GM12878 (cell line): ENCODE results near the gene ZNF283. TPM values are rescaled to one million over a fixed set of nuclear protein-coding genes. Genes with fewer than 3 reads are reported as not detected.

ENCODE experiments used
- ATAC-seq: fragments of 200-7000 bp; cut with Tn5 transposase; 3 replicates; pipeline ENCODE4 v1.9.1; 2020; ENCODE audit warnings: mild to moderate bottlenecking, moderate library complexity
- BruUV-seq: library from RNA; stranded (reverse); fragments of 400-500 nt; replicated peaks from 2 replicates; lab custom pipeline; 2021; lab: Mats Ljungman, UMichigan
- CTCF ChIA-PET: fragments of 300-600 bp; sonication (Branson Sonifier 250); formaldehyde crosslinking; extraction: SDS; loops from one replicate; lab custom pipeline; 2021; ENCODE audit warnings: inconsistent platforms; lab: Yijun Ruan, JAX
- POLR2A ChIA-PET: fragments of 350-600 bp; formaldehyde crosslinking; extraction: SDS; loops from one replicate; lab custom pipeline; 2021; ENCODE audit warnings: inconsistent platforms; lab: Charles Lee
- RAD21 ChIA-PET: fragments of 300-600 bp; sonication (Branson Sonifier 250); formaldehyde crosslinking; loops from one replicate; lab custom pipeline; 2023; ENCODE audit warnings: antibody characterized with exemption; ENCODE audit not compliant: unreplicated experiment; lab: Charles Lee
- SMC1A ChIA-PET: fragments of 300-600 bp; sonication (Branson Sonifier 250); formaldehyde crosslinking; loops from one replicate; lab custom pipeline; 2023; ENCODE audit not compliant: unreplicated experiment, uncharacterized antibody; lab: Charles Lee
- DNase-seq: peaks from one replicate; pipeline ENCODE4 v3.0.0-alpha.2; 2011; ENCODE audit warnings: low read depth, low spot score
- FAIRE-seq: peaks from 3 replicates; lab custom pipeline; 2011; peaks lifted over from hg19 to GRCh38; lab: Jason Lieb, UNC
- H2AFZ ChIP-seq: 2 replicates; pipeline ENCODE4 v1.6.0; 2011; ENCODE audit warnings: low read depth, low read length, control low read depth; ENCODE audit not compliant: control insufficient read depth
- H3K27ac ChIP-seq: 2 replicates; pipeline ENCODE4 v1.5.1; 2011; ENCODE audit warnings: control low read depth; ENCODE audit not compliant: control insufficient read depth, insufficient read depth
- H3K27me3 ChIP-seq, 2 experiments: replicated peaks in 1 of 2; 2 replicates each; pipeline versions ENCODE4 v1.6.0 to v1.6.1; 2011; ENCODE audit warnings: low read length in 1 of 2; ENCODE audit not compliant: control insufficient read depth in 2 of 2, insufficient read depth in 2 of 2
- H3K36me3 ChIP-seq, 2 experiments: 2 replicates each; pipeline ENCODE4 v1.5.1; 2011; ENCODE audit warnings: low read length in 1 of 2; ENCODE audit not compliant: control insufficient read depth in 2 of 2, insufficient read depth in 2 of 2
- H3K4me1 ChIP-seq: 2 replicates; pipeline ENCODE4 v1.6.1; 2011; ENCODE audit warnings: mild to moderate bottlenecking, low read length, moderate library complexity, mixed read lengths; ENCODE audit not compliant: control insufficient read depth, insufficient read depth
- H3K4me2 ChIP-seq: 2 replicates; pipeline ENCODE4 v1.6.0; 2011; ENCODE audit warnings: control low read depth; ENCODE audit not compliant: control insufficient read depth, insufficient read depth
- H3K4me3 ChIP-seq: fragments of 200-600 bp; sonication (generic); 2 replicates; pipeline ENCODE4 v1.5.1; 2016
- H3K79me2 ChIP-seq: 2 replicates; pipeline ENCODE4 v1.6.0; 2011; ENCODE audit warnings: low read length; ENCODE audit not compliant: control insufficient read depth, insufficient read depth
- H3K9ac ChIP-seq: 2 replicates; pipeline ENCODE4 v1.8.0; 2011; ENCODE audit warnings: low read length, control low read depth, mixed read lengths; ENCODE audit not compliant: control insufficient read depth, insufficient read depth
- H3K9me3 ChIP-seq: replicated peaks from 3 replicates; pipeline ENCODE4 v1.5.1; 2011; ENCODE audit warnings: mild to moderate bottlenecking, low read length; ENCODE audit not compliant: control insufficient read depth, insufficient read depth
- H4K20me1 ChIP-seq: 2 replicates; pipeline ENCODE4 v1.6.0; 2011; ENCODE audit not compliant: control insufficient read depth, insufficient read depth
- CHD1 ChIP-seq: IDR thresholded peaks from 2 replicates; pipeline ENCODE4 v1.6.1; 2012; ENCODE audit warnings: low read depth, low read length, improper control_type of control experiment
- CUX1 ChIP-seq: IDR thresholded peaks from 2 replicates; pipeline ENCODE4 v1.6.1; 2012; ENCODE audit warnings: improper control_type of control experiment, low read depth, low read length; ENCODE audit not compliant: insufficient replicate concordance
- FOXK2 ChIP-seq: fragments of 450-650 bp; IDR thresholded peaks from 2 replicates; pipeline ENCODE4 v1.6.1; 2017; ENCODE audit warnings: mild to moderate bottlenecking, moderate library complexity
- HSF1 ChIP-seq: fragments of 150-350 bp; IDR thresholded peaks from 2 replicates; pipeline ENCODE4 v1.6.1; 2014; ENCODE audit warnings: mild to moderate bottlenecking, low read depth, low read length
- JUNB ChIP-seq: IDR thresholded peaks from 2 replicates; pipeline ENCODE4 v1.6.1; 2016; ENCODE audit warnings: antibody characterized with exemption, mild to moderate bottlenecking
- MYB ChIP-seq: fragments of 150-350 bp; IDR thresholded peaks from 2 replicates; pipeline ENCODE4 v1.6.1; 2014; ENCODE audit warnings: mild to moderate bottlenecking, low read depth, low read length, borderline replicate concordance
- PAX5 ChIP-seq: IDR thresholded peaks from 2 replicates; pipeline ENCODE4 v1.6.1; 2011; ENCODE audit warnings: low read depth, low read length, borderline replicate concordance
- SRF ChIP-seq, 2 experiments: IDR thresholded peaks; 2 replicates each; pipeline ENCODE4 v1.6.1; 2011; ENCODE audit warnings: low read depth in 2 of 2, low read length in 2 of 2, mild to moderate bottlenecking in 1 of 2, moderate library complexity in 1 of 2
- TCF7 ChIP-seq: IDR thresholded peaks from 2 replicates; pipeline ENCODE4 v1.6.1; 2014; ENCODE audit warnings: antibody characterized with exemption, borderline replicate concordance
- USF2 ChIP-seq: IDR thresholded peaks from 2 replicates; pipeline ENCODE4 v1.6.1; 2011; ENCODE audit warnings: low read depth, low read length, improper control_type of control experiment, borderline replicate concordance
- WGBS: methylation state at CpG from one replicate; pipeline ENCODE4 v1.1.6; 2016; ENCODE audit warnings: low lambda C conversion rate; ENCODE audit not compliant: insufficient replicate concordance, insufficient coverage; ENCODE audit errors: missing lambda C conversion rate; 5-methylcytosine and 5-hydroxymethylcytosine counted together
- in situ Hi-C: fragments of 300-500 bp; cut with MboI; formaldehyde crosslinking; loops from 9 replicates; pipeline ENCODE4 v1.14.3; 2018; ENCODE audit warnings: mixed read lengths
- intact Hi-C: fragments of 100-400 bp; cut with micrococcal nuclease; formaldehyde crosslinking; loops from one replicate; pipeline ENCODE4 v1.14.2; 2022; ENCODE audit not compliant: unreplicated experiment
- polyA plus RNA-seq, 11 experiments: library from polyadenylated mRNA; depleted of rRNA in 4 of 11; unstranded in 6 of 11; stranded (reverse) in 5 of 11; fragments of >200 nt; fragmentation: Nextera tagmentation in 4 of 11; fragmentation: Illumina TruSeq in 1 of 11; extraction: Ambion mirVana in 4 of 11; extraction: Trizol in 1 of 11; gene quantifications; 1 replicate in 1 of 11; 2 replicates in 10 of 11; pipeline versions ENCODE4 v1.2.1 to v1.2.3, GENCODE V29; 2011 to 2016; ENCODE audit warnings: inconsistent platforms in 2 of 11, missing spikeins in 2 of 11, low read depth in 1 of 11
- total RNA-seq, 4 experiments: library from RNA; depleted of rRNA in 3 of 4; stranded (reverse); fragments of >200 nt in 3 of 4; fragmentation: Illumina TruSeq in 1 of 4; extraction: Trizol in 1 of 4; gene quantifications; 2 replicates each; pipeline versions ENCODE4 v1.2.1 to v1.2.3, GENCODE V29; 2013 to 2021
- TF ChIP-seq, protein P1 (sequence below): fragments of 450-650 bp; formaldehyde crosslinking; IDR thresholded peaks from 2 replicates; pipeline ENCODE4 v1.5.0; 2022; ENCODE audit warnings: mild to moderate bottlenecking, missing genetic modification characterization
- TF ChIP-seq, protein P2 (sequence below): IDR thresholded peaks from 2 replicates; pipeline ENCODE4 v1.6.1; 2011; ENCODE audit warnings: borderline replicate concordance, low read depth, mild to moderate bottlenecking, moderate library complexity, mixed read lengths, low read length; ENCODE audit not compliant: insufficient read depth; ENCODE audit errors: extremely low read length

Gene ZNF283
- total and polyA plus RNA-seq, 10 of the 15 experiments (the other 5 are each of a cell fraction or from before 2014, with no cell fraction given) = 2.2 to 7.8 (median 3.7) TPM

DNA sequence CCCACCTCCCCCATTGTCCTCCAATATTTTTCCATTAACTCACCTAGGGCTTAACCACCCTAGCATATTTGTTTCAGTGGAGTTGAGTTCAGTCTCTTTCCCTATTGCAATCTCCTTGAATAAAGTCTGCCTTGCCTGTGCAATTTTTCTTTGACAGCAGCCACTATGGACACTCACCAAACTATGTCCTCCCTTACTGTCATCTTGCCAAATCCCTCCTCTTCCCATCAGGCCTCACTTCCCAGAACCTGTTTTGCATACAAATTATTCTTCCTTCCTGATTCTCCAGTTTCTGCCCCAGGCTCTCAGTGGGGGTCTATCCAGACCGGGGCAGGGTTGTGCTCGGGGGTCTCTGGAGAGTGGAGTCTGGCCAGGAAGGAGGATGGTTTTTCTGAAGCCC lies 22.7 kb upstream of the ZNF283 start:
- intact Hi-C loops = no loop called here
- no peak overlapping the region for H3K4me3 ChIP-seq
- 19% methylated on average over 2 of the region's 2 CpGs for WGBS
- ChIA-PET POLR2A (no interaction called here), CTCF (no interaction called here), RAD21 (no interaction called here), SMC1A (no interaction called here)
- no peaks in the 10 kb centered on the region for H4K20me1 ChIP-seq
- BruUV-seq = no TSS peak
- H3K9ac ChIP-seq = no peak overlapping the region
- no peaks in the 10 kb centered on the region for H3K9me3 ChIP-seq
- in situ Hi-C loops = loop anchor here (10.0 kb wide), 1 partner anchor 360 kb away; no protein-coding TSS in a partner anchor
- no peak overlapping the region for H3K27ac ChIP-seq
- no peak overlapping the region for H2AFZ ChIP-seq
- DNase-seq (no peak), ATAC-seq (no peak), FAIRE-seq (no peak)
- no peaks in the 10 kb centered on the region for H3K36me3 ChIP-seq
- no peaks in the 10 kb centered on the region for H3K27me3 ChIP-seq
- H3K79me2 ChIP-seq = no peaks in the 10 kb centered on the region
- no peaks in the 10 kb centered on the region for H3K4me1 ChIP-seq
- H3K4me2 ChIP-seq = no peak overlapping the region
- TF ChIP-seq HSF1 (no peak), FOXK2 (no peak), PAX5 (no peak), SRF (IDR thresholded peaks at IDR 0.05; ENCODE audit: low read depth in 2 of 2, low read length in 2 of 2) (no peak), JUNB (no peak), CHD1 (no peak), TCF7 (no peak), USF2 (no peak), MYB (no peak), CUX1 (no peak)
- TF ChIP-seq, protein P1, sequence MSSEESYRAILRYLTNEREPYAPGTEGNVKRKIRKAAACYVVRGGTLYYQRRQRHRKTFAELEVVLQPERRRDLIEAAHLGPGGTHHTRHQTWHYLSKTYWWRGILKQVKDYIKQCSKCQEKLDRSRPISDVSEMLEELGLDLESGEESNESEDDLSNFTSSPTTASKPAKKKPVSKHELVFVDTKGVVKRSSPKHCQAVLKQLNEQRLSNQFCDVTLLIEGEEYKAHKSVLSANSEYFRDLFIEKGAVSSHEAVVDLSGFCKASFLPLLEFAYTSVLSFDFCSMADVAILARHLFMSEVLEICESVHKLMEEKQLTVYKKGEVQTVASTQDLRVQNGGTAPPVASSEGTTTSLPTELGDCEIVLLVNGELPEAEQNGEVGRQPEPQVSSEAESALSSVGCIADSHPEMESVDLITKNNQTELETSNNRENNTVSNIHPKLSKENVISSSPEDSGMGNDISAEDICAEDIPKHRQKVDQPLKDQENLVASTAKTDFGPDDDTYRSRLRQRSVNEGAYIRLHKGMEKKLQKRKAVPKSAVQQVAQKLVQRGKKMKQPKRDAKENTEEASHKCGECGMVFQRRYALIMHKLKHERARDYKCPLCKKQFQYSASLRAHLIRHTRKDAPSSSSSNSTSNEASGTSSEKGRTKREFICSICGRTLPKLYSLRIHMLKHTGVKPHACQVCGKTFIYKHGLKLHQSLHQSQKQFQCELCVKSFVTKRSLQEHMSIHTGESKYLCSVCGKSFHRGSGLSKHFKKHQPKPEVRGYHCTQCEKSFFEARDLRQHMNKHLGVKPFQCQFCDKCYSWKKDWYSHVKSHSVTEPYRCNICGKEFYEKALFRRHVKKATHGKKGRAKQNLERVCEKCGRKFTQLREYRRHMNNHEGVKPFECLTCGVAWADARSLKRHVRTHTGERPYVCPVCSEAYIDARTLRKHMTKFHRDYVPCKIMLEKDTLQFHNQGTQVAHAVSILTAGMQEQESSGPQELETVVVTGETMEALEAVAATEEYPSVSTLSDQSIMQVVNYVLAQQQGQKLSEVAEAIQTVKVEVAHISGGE (CRISPR knock-in tag) = no peak
- TF ChIP-seq, protein P2, sequence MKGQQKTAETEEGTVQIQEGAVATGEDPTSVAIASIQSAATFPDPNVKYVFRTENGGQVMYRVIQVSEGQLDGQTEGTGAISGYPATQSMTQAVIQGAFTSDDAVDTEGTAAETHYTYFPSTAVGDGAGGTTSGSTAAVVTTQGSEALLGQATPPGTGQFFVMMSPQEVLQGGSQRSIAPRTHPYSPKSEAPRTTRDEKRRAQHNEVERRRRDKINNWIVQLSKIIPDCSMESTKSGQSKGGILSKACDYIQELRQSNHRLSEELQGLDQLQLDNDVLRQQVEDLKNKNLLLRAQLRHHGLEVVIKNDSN = no peak
